HepG2 (cell line): ENCODE results near the gene FIZ1. TPM values are rescaled to one million over a fixed set of nuclear protein-coding genes. Genes with fewer than 3 reads are reported as not detected.

ENCODE experiments used
- ATAC-seq: fragments of 200-7000 bp; cut with Tn5 transposase; 3 replicates; pipeline ENCODE4 v1.9.1; 2020; ENCODE audit warnings: mild to moderate bottlenecking, moderate library complexity
- BruUV-seq: library from RNA; stranded (reverse); fragments of 400-500 nt; replicated peaks from 2 replicates; lab custom pipeline; 2021; lab: Mats Ljungman, UMichigan
- CTCF ChIA-PET: fragments of 300-600 bp; formaldehyde crosslinking; extraction: SDS; loops from one replicate; lab custom pipeline; 2021; ENCODE audit warnings: low total read pairs, inconsistent platforms, low intra/inter-chr PET ratio; lab: Yijun Ruan, JAX
- POLR2A ChIA-PET: fragments of 350-600 bp; sonication (Branson Sonifier 250); formaldehyde crosslinking; loops from one replicate; lab custom pipeline; 2020; ENCODE audit warnings: antibody characterized with exemption, inconsistent platforms; lab: Yijun Ruan, JAX
- DNase-seq: peaks from one replicate; pipeline ENCODE4 v3.0.0-alpha.2; 2015; ENCODE audit warnings: low spot score
- FAIRE-seq: peaks from 3 replicates; lab custom pipeline; 2011; peaks lifted over from hg19 to GRCh38; lab: Jason Lieb, UNC
- H2AFZ ChIP-seq: one replicate; pipeline ENCODE4 v1.6.1; 2011; ENCODE audit warnings: low read length, inconsistent platforms
- H3K27ac ChIP-seq: fragments of 300-600 bp; 3 replicates; pipeline ENCODE4 v1.8.0; 2011; ENCODE audit warnings: mixed run types, mild to moderate bottlenecking, mixed read lengths, low read length, inconsistent platforms; ENCODE audit not compliant: insufficient read depth; ENCODE audit errors: extremely low read length
- H3K27me3 ChIP-seq, 2 experiments: fragments of 200-600 bp in 1 of 2; 2 replicates in 1 of 2; 3 replicates in 1 of 2; pipeline versions ENCODE4 v1.6.0 to v1.8.0; 2011; ENCODE audit warnings: low read length in 2 of 2, mild to moderate bottlenecking in 2 of 2, moderate library complexity in 2 of 2, inconsistent platforms in 1 of 2; ENCODE audit not compliant: insufficient read depth in 2 of 2, control insufficient read depth in 1 of 2
- H3K36me3 ChIP-seq, 2 experiments: fragments of 200-600 bp in 1 of 2; replicated peaks in 1 of 2; 2 replicates in 1 of 2; 3 replicates in 1 of 2; pipeline versions ENCODE4 v1.5.1 to v1.8.0; 2011; ENCODE audit warnings: low read length in 2 of 2, inconsistent platforms in 1 of 2; ENCODE audit not compliant: insufficient read depth in 2 of 2, control insufficient read depth in 1 of 2
- H3K4me1 ChIP-seq: 2 replicates; pipeline ENCODE4 v1.5.1; 2012; ENCODE audit warnings: low read length, inconsistent platforms; ENCODE audit not compliant: insufficient read depth
- H3K4me2 ChIP-seq: 2 replicates; pipeline ENCODE4 v1.6.0; 2011; ENCODE audit warnings: low read depth, low read length, inconsistent platforms
- H3K4me3 ChIP-seq, 3 experiments: fragments of 200-600 bp in 1 of 3; sonication (generic), shearing (Covaris generic) in 1 of 3; replicated peaks in 1 of 3; 2 replicates each; pipeline ENCODE4 v1.5.1; 2011 to 2016; ENCODE audit warnings: low read length in 3 of 3, inconsistent platforms in 2 of 3, low read depth in 2 of 3, mild to moderate bottlenecking in 2 of 3, control low read depth in 1 of 3, mixed read lengths in 1 of 3; ENCODE audit not compliant: insufficient read depth in 1 of 3
- H3K79me2 ChIP-seq: one replicate; pipeline ENCODE4 v1.6.1; 2011; ENCODE audit warnings: low read length, inconsistent platforms; ENCODE audit not compliant: insufficient read depth
- H3K9ac ChIP-seq: 2 replicates; pipeline ENCODE4 v1.6.0; 2011; ENCODE audit warnings: mild to moderate bottlenecking, low read depth, low read length, inconsistent platforms; ENCODE audit not compliant: insufficient read depth
- H3K9me3 ChIP-seq: 2 replicates; pipeline ENCODE4 v1.5.1; 2012; ENCODE audit warnings: mild to moderate bottlenecking, low read length
- H4K20me1 ChIP-seq: 2 replicates; pipeline ENCODE4 v1.6.0; 2011; ENCODE audit warnings: inconsistent platforms, mild to moderate bottlenecking, low read length, moderate library complexity; ENCODE audit not compliant: insufficient read depth
- E2F2 ChIP-seq: sonication (generic); formaldehyde crosslinking; IDR thresholded peaks from 2 replicates; pipeline ENCODE4 v1.4.0; 2020; ENCODE audit warnings: missing genetic modification reagents, borderline replicate concordance
- ELF1 ChIP-seq: sonication (generic); formaldehyde crosslinking; IDR thresholded peaks from 2 replicates; pipeline ENCODE4 v1.4.0; 2020; ENCODE audit warnings: missing genetic modification reagents
- FOXM1 ChIP-seq: sonication (generic); formaldehyde crosslinking; IDR thresholded peaks from 2 replicates; pipeline ENCODE4 v1.5.0; 2020; ENCODE audit warnings: missing genetic modification reagents
- HOXA7 ChIP-seq: sonication (generic); formaldehyde crosslinking; IDR thresholded peaks from 2 replicates; pipeline ENCODE4 v1.8.1; 2022; ENCODE audit warnings: mild to moderate bottlenecking, missing genetic modification reagents, moderate library complexity
- KDM5A ChIP-seq: fragments of 200-600 bp; sonication (generic); IDR thresholded peaks from 2 replicates; pipeline ENCODE4 v1.7.0; 2018; ENCODE audit warnings: antibody characterized with exemption, mild to moderate bottlenecking, low read length, borderline replicate concordance
- NFIB ChIP-seq: sonication (generic); formaldehyde crosslinking; IDR thresholded peaks from 2 replicates; pipeline ENCODE4 v1.9.0; 2021; ENCODE audit warnings: missing genetic modification reagents, mild to moderate bottlenecking, borderline replicate concordance
- PCBP2 ChIP-seq: fragments of 200-400 bp; formaldehyde crosslinking; optimal IDR thresholded peaks from 2 replicates; pipeline ENCODE3; 2018; ENCODE audit warnings: low read length, low read depth; ENCODE audit not compliant: poor library complexity, severe bottlenecking
- STAG1 ChIP-seq: sonication (generic); formaldehyde crosslinking; IDR thresholded peaks from 2 replicates; pipeline ENCODE4 v1.4.0; 2020; ENCODE audit warnings: missing genetic modification reagents
- TBX2 ChIP-seq: sonication (generic); formaldehyde crosslinking; IDR thresholded peaks from 2 replicates; pipeline ENCODE4 v1.5.0; 2020; ENCODE audit warnings: missing genetic modification reagents, mild to moderate bottlenecking, borderline replicate concordance
- ZNF138 ChIP-seq: sonication (generic); formaldehyde crosslinking; IDR thresholded peaks from 2 replicates; pipeline ENCODE4 v1.5.0; 2020; ENCODE audit warnings: mild to moderate bottlenecking, low read depth, missing genetic modification reagents
- ZNF704 ChIP-seq: sonication (generic); formaldehyde crosslinking; IDR thresholded peaks from 2 replicates; pipeline ENCODE4 v1.8.1; 2023; ENCODE audit warnings: mild to moderate bottlenecking, inconsistent platforms, moderate library complexity, missing genetic modification reagents, borderline replicate concordance
- WGBS: methylation state at CpG from one replicate; pipeline ENCODE4 v1.1.6; 2017; ENCODE audit warnings: low lambda C conversion rate; 5-methylcytosine and 5-hydroxymethylcytosine counted together
- in situ Hi-C: cut with HindIII; loops from 2 replicates; pipeline ENCODE4 v1.10.0; 2017; ENCODE audit warnings: low pct_unique_long_range_greater_than_20kb; ENCODE audit not compliant: extremely low pct_ligation_motif_present
- intact Hi-C: fragments of 100-400 bp; cut with micrococcal nuclease; formaldehyde crosslinking; loops from one replicate; pipeline ENCODE4 v1.10.0; 2022; ENCODE audit not compliant: unreplicated experiment
- polyA plus RNA-seq, 8 experiments: library from polyadenylated mRNA; depleted of rRNA in 3 of 8; stranded (reverse) in 7 of 8; unstranded in 1 of 8; fragments of >200 nt; fragmentation: Illumina TruSeq in 4 of 8; extraction: Trizol in 4 of 8; gene quantifications; 2 replicates each; pipeline versions ENCODE4 v1.2.1 to v1.2.3, GENCODE V29; 2011 to 2016; ENCODE audit warnings: low read depth in 4 of 8, missing spikeins in 1 of 8, mixed read lengths in 1 of 8; ENCODE audit not compliant: insufficient read depth in 1 of 8
- total RNA-seq, 5 experiments: library from RNA; depleted of rRNA; stranded (reverse); fragments of >200 nt; fragmentation: Illumina TruSeq; extraction: Trizol; gene quantifications; 2 replicates each; pipeline ENCODE4 v1.2.3, GENCODE V29; 2016; ENCODE audit warnings: low read depth in 1 of 5

The FIZ1 gene
- total and polyA plus RNA-seq, 2 of the 13 experiments (the other 11 are each of a cell fraction or from before 2014, with no cell fraction given), result 3.6 to 5.9 TPM

GRCh38 chr19:55613930-55614710 is 14.8 kb upstream of the FIZ1 start:
- no peaks in the 10 kb centered on the region for H3K9me3 ChIP-seq
- no peaks in the 10 kb centered on the region for H3K79me2 ChIP-seq
- H3K9ac ChIP-seq, result no peak overlapping the region
- no peak overlapping the region for H3K4me2 ChIP-seq
- ChIA-PET CTCF (no interaction called here), POLR2A (no interaction called here)
- WGBS, result 98% methylated on average over 64 of the region's 75 CpGs
- ATAC-seq, result no peak
- FAIRE-seq, result no peak
- H3K36me3 ChIP-seq, result peaks cover 2 to 4% of the 10 kb centered on the region in 2 experiments; a peak in 1 of 5 replicates
- H4K20me1 ChIP-seq, result no peaks in the 10 kb centered on the region
- intact Hi-C loops, result no loop called here
- no peak overlapping the region for H2AFZ ChIP-seq
- no peak for DNase-seq
- no TSS peak for BruUV-seq
- TF ChIP-seq STAG1 (CRISPR knock-in tag) (no peak), ZNF138 (no peak)
- TF ChIP-seq, all 625 proteins: peak for 0
- Histone ChIP-seq H3K27ac (no peak overlapping the region), H3K4me1 (peaks cover 8% of the 10 kb centered on the region), H3K27me3 (no peaks in the 10 kb centered on the region), H3K4me3 (no peak overlapping the region)
- in situ Hi-C loops, result no loop called here

GRCh38 chr19:55613396-55613795 is 14.1 kb upstream of the FIZ1 start:
- H3K4me1 ChIP-seq, result peaks cover 5% of the 10 kb centered on the region
- no peak overlapping the region for H3K4me3 ChIP-seq
- over 99% methylated on average over 20 of the region's 27 CpGs for WGBS
- ChIA-PET CTCF (no interaction called here), POLR2A (no interaction called here)
- no peak for ATAC-seq
- H3K27ac ChIP-seq, result no peak overlapping the region
- DNase-seq, result no peak
- no peak overlapping the region for H3K9ac ChIP-seq
- in situ Hi-C loops, result no loop called here
- intact Hi-C loops, result no loop called here
- BruUV-seq, result no TSS peak
- H3K4me2 ChIP-seq, result no peak overlapping the region
- no peak overlapping the region for H2AFZ ChIP-seq
- no peaks in the 10 kb centered on the region for H3K27me3 ChIP-seq
- peaks cover 2 to 4% of the 10 kb centered on the region in 2 experiments; a peak in 1 of 5 replicates for H3K36me3 ChIP-seq
- H3K9me3 ChIP-seq, result no peaks in the 10 kb centered on the region
- TF ChIP-seq ELF1, result no peak
- TF ChIP-seq KDM5A, result no peak
- no peak for TF ChIP-seq HOXA7
- no peak for TF ChIP-seq NFIB (CRISPR knock-in tag)
- TF ChIP-seq ZNF704 (CRISPR knock-in tag), result no peak
- no peak for TF ChIP-seq TBX2
- no peak for TF ChIP-seq FOXM1 (CRISPR knock-in tag)
- no peak for TF ChIP-seq E2F2
- TF ChIP-seq PCBP2, result no peak
- TF ChIP-seq, all 625 proteins: peak for 0
- no peaks in the 10 kb centered on the region for H3K79me2 ChIP-seq
- FAIRE-seq, result no peak
- no peaks in the 10 kb centered on the region for H4K20me1 ChIP-seq
